Measurements from ENCODE around the gene XPOT. TPM values are rescaled to one million over a fixed set of nuclear protein-coding genes. Genes with fewer than 3 reads are reported as not detected.

Gene XPOT
- total RNA-seq, 1 donor from 2014 or later: 109 TPM

DNA sequence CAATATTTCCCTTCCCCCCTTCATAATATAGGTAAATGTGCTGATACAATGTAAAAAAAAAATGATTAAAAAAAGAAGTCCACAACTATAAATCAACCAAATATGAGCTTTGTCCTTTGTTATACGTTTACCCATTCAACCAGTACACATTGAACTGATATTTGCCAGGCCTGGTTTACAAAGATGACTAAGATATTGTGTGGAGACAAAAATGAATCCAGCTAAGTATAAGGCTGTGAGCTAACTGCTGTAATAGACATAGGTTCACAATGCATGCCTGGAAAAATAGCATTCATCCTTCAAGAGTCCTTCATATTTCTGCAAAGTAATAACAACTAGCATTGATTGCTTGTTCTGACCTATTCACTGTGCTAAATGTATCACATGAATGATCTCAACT is 20.5 kb upstream of the XPOT start:
- Histone ChIP-seq H3K9me3 (ENCODE audit: low read depth) (no peaks in the 10 kb centered on the region), H3K4me3 (no peak overlapping the region), H3K27me3 (no peaks in the 10 kb centered on the region), H2AFZ (replicated peaks) (no peak overlapping the region), H4K20me1 (ENCODE audit: low read depth) (no peaks in the 10 kb centered on the region), H3K4me1 (no peaks in the 10 kb centered on the region), H3K27ac (no peak overlapping the region), H3K79me2 (ENCODE audit: low read depth) (no peaks in the 10 kb centered on the region), H3K36me3 (no peaks in the 10 kb centered on the region), H3K9ac (no peak overlapping the region), H3F3A (ENCODE audit: low read depth) (no peaks in the 10 kb centered on the region), H3K4me2 (no peak overlapping the region)
- Mint-ChIP-seq H3K9me3 (peaks cover 5% of the 10 kb centered on the region), H3K27ac (no peak overlapping the region), H3K4me1 (peaks cover 2% of the 10 kb centered on the region), H3K27me3 (ENCODE audit: insufficient read depth, low read depth) (no peaks in the 10 kb centered on the region), H3K4me3 (no peak overlapping the region), H3K36me3 (peaks cover 2% of the 10 kb centered on the region)
- no peak for DNase-seq (ENCODE audit: low spot score)
- TF ChIP-seq EZH2 (IDR thresholded peaks at IDR 0.05) (no peak), CTCF (IDR thresholded peaks at IDR 0.05) (no peak), EZH2phosphoT487 (IDR thresholded peaks at IDR 0.05) (no peak)

DNA sequence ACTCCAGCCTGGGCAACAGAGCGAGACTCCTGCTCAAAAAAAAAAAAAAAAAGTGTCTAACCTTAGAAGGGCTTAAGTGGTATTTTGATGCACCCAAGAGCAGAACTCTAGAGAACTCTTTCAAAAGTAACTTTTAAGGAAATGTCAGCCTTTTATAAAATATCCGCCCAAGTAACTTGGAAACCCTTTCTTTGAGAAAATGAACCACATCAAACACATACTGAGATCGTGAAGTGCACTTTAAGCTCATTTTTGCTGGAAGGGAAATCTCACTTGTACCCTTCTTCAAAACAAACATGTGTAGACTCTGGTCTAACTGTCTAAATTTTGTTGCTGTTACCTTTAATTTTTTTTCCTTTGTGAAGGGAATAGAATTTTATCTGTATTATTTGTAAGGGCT is 19.2 kb upstream of the XPOT start:
- no peaks in the 10 kb centered on the region for H3K9me3 Mint-ChIP-seq
- H4K20me1 ChIP-seq (ENCODE audit: low read depth): no peaks in the 10 kb centered on the region
- peaks cover 2% of the 10 kb centered on the region for H3K36me3 Mint-ChIP-seq
- no peaks in the 10 kb centered on the region for H3K27me3 Mint-ChIP-seq (ENCODE audit: insufficient read depth, low read depth)
- no peaks in the 10 kb centered on the region for H3K4me1 ChIP-seq
- H3K79me2 ChIP-seq (ENCODE audit: low read depth): no peaks in the 10 kb centered on the region
- no peak overlapping the region for H3K9ac ChIP-seq
- no peak overlapping the region for H3K27ac Mint-ChIP-seq
- H3K4me1 Mint-ChIP-seq: peaks cover 2% of the 10 kb centered on the region
- no peaks in the 10 kb centered on the region for H3K36me3 ChIP-seq
- H3K4me2 ChIP-seq: no peak overlapping the region
- no peak overlapping the region for H2AFZ ChIP-seq (replicated peaks)
- no peak for DNase-seq (ENCODE audit: low spot score)
- H3K9me3 ChIP-seq (ENCODE audit: low read depth): no peaks in the 10 kb centered on the region
- no peaks in the 10 kb centered on the region for H3F3A ChIP-seq (ENCODE audit: low read depth)
- TF ChIP-seq EZH2phosphoT487 (IDR thresholded peaks at IDR 0.05) (no peak), EZH2 (IDR thresholded peaks at IDR 0.05) (no peak), CTCF (IDR thresholded peaks at IDR 0.05) (no peak)
- H3K4me3 ChIP-seq: no peak overlapping the region
- H3K4me3 Mint-ChIP-seq: no peak overlapping the region
- H3K27me3 ChIP-seq: peaks cover 4% of the 10 kb centered on the region
- no peak overlapping the region for H3K27ac ChIP-seq

- H3F3A ChIP-seq (ENCODE audit: low read depth): no peaks in the 10 kb centered on the region
- no peak overlapping the region for H3K4me2 ChIP-seq
- H2AFZ ChIP-seq (replicated peaks): no peak overlapping the region
- no peaks in the 10 kb centered on the region for H3K4me1 ChIP-seq
- no peak overlapping the region for H3K4me3 Mint-ChIP-seq
- DNase-seq (ENCODE audit: low spot score): no peak
- TF ChIP-seq CTCF (IDR thresholded peaks at IDR 0.05): no peak
- no peak for TF ChIP-seq EZH2phosphoT487 (IDR thresholded peaks at IDR 0.05)
- TF ChIP-seq EZH2 (IDR thresholded peaks at IDR 0.05): no peak
- no peaks in the 10 kb centered on the region for H3K79me2 ChIP-seq (ENCODE audit: low read depth)
- H3K9me3 ChIP-seq (ENCODE audit: low read depth): no peaks in the 10 kb centered on the region
- H3K4me3 ChIP-seq: no peak overlapping the region
- no peaks in the 10 kb centered on the region for H3K36me3 ChIP-seq
- peak overlapping the region; percentile 10 for H3K27ac Mint-ChIP-seq
- peaks cover 2% of the 10 kb centered on the region for H3K36me3 Mint-ChIP-seq
- no peak overlapping the region for H3K9ac ChIP-seq
- no peaks in the 10 kb centered on the region for H3K27me3 Mint-ChIP-seq (ENCODE audit: insufficient read depth, low read depth)
- no peaks in the 10 kb centered on the region for H4K20me1 ChIP-seq (ENCODE audit: low read depth)
- H3K9me3 Mint-ChIP-seq: no peaks in the 10 kb centered on the region
- peaks cover 2% of the 10 kb centered on the region for H3K4me1 Mint-ChIP-seq
- no peak overlapping the region for H3K27ac ChIP-seq
- peaks cover 8% of the 10 kb centered on the region for H3K27me3 ChIP-seq
Measured at GRCh38 chr12:64385468-64385867, 18.7 kb upstream of the XPOT start.

All from neural progenitor cell (in vitro differentiated cells).